HepG2 (cell line): ENCODE data around the gene LILRB3. TPM values are rescaled to one million over a fixed set of nuclear protein-coding genes. Genes with fewer than 3 reads are reported as not detected.

Source experiments
- CHD2 ChIP-seq: IDR thresholded peaks from 2 replicates; pipeline ENCODE4 v1.6.1; 2011; ENCODE audit warnings: low read depth, low read length, improper control_type of control experiment
- FOXA1 ChIP-seq, 2 experiments: fragments of 450-650 bp in 1 of 2; sonication (generic) in 1 of 2; formaldehyde crosslinking in 1 of 2; IDR thresholded peaks; 2 replicates each; pipeline versions ENCODE4 v1.4.0 to v1.6.1; 2016 to 2020; ENCODE audit warnings: missing genetic modification reagents in 1 of 2
- MEF2D ChIP-seq: sonication (generic); formaldehyde crosslinking; IDR thresholded peaks from 2 replicates; pipeline ENCODE4 v1.5.1; 2020; ENCODE audit warnings: mild to moderate bottlenecking, missing genetic modification reagents
- PRMT3 ChIP-seq: sonication (generic); formaldehyde crosslinking; IDR thresholded peaks from 2 replicates; pipeline ENCODE4 v1.8.1; 2022; ENCODE audit warnings: low read depth, mild to moderate bottlenecking, moderate library complexity, missing genetic modification reagents, borderline replicate concordance
- SP4 ChIP-seq: sonication (generic); formaldehyde crosslinking; IDR thresholded peaks from 2 replicates; pipeline ENCODE4 v1.8.1; 2023; ENCODE audit warnings: mild to moderate bottlenecking, missing genetic modification reagents
- TP53 ChIP-seq: sonication (generic); formaldehyde crosslinking; conservative IDR thresholded peaks from 2 replicates; pipeline ENCODE4 v1.4.0; 2020; ENCODE audit warnings: missing genetic modification reagents
- ZNF317 ChIP-seq: sonication (generic); formaldehyde crosslinking; IDR thresholded peaks from 2 replicates; pipeline ENCODE4 v1.5.0; 2020; ENCODE audit warnings: mild to moderate bottlenecking, missing genetic modification reagents
- ZNF326 ChIP-seq: sonication (generic); formaldehyde crosslinking; IDR thresholded peaks from 2 replicates; pipeline ENCODE4 v1.4.0; 2020; ENCODE audit warnings: missing genetic modification reagents, borderline replicate concordance
- ZNF337 ChIP-seq: sonication (generic); formaldehyde crosslinking; IDR thresholded peaks from 2 replicates; pipeline ENCODE4 v1.5.1; 2020; ENCODE audit warnings: missing genetic modification reagents, low read depth, mild to moderate bottlenecking, borderline replicate concordance
- ZNF501 ChIP-seq: sonication (generic); formaldehyde crosslinking; IDR thresholded peaks from 2 replicates; pipeline ENCODE4 v1.5.1; 2020; ENCODE audit warnings: mild to moderate bottlenecking, moderate library complexity, missing genetic modification reagents
- ZNF639 ChIP-seq: conservative IDR thresholded peaks from 2 replicates; pipeline ENCODE4 v1.6.1; 2018; ENCODE audit warnings: missing genetic modification reagents
- polyA plus RNA-seq, 8 experiments: library from polyadenylated mRNA; depleted of rRNA in 3 of 8; stranded (reverse) in 7 of 8; unstranded in 1 of 8; fragments of >200 nt; fragmentation: Illumina TruSeq in 4 of 8; extraction: Trizol in 4 of 8; gene quantifications; 2 replicates each; pipeline versions ENCODE4 v1.2.1 to v1.2.3, GENCODE V29; 2011 to 2016; ENCODE audit warnings: low read depth in 4 of 8, missing spikeins in 1 of 8, mixed read lengths in 1 of 8; ENCODE audit not compliant: insufficient read depth in 1 of 8
- total RNA-seq, 5 experiments: library from RNA; depleted of rRNA; stranded (reverse); fragments of >200 nt; fragmentation: Illumina TruSeq; extraction: Trizol; gene quantifications; 2 replicates each; pipeline ENCODE4 v1.2.3, GENCODE V29; 2016; ENCODE audit warnings: low read depth in 1 of 5
- TF ChIP-seq, protein P1 (sequence below): sonication (generic); formaldehyde crosslinking; conservative IDR thresholded peaks from 2 replicates; pipeline ENCODE4 v1.4.0; 2020; ENCODE audit warnings: mild to moderate bottlenecking, missing genetic modification reagents, moderate library complexity
- TF ChIP-seq, protein P2 (sequence below): sonication (generic); formaldehyde crosslinking; IDR thresholded peaks from 2 replicates; pipeline ENCODE4 v1.5.1; 2020; ENCODE audit warnings: mild to moderate bottlenecking, missing genetic modification reagents, moderate library complexity
- TF ChIP-seq, protein P3 (sequence below): sonication (generic); formaldehyde crosslinking; IDR thresholded peaks from 2 replicates; pipeline ENCODE4 v1.9.0; 2021; ENCODE audit warnings: missing genetic modification reagents, mild to moderate bottlenecking, borderline replicate concordance
- TF ChIP-seq, protein P4 (sequence below): sonication (generic); formaldehyde crosslinking; IDR thresholded peaks from 2 replicates; pipeline ENCODE4 v1.8.0; 2022; ENCODE audit warnings: low read depth, missing genetic modification reagents

Gene LILRB3
- total and polyA plus RNA-seq, 2 of the 13 experiments (the other 11 are each of a cell fraction or from before 2014, with no cell fraction given) = 0.22 TPM; not detected in 1

DNA sequence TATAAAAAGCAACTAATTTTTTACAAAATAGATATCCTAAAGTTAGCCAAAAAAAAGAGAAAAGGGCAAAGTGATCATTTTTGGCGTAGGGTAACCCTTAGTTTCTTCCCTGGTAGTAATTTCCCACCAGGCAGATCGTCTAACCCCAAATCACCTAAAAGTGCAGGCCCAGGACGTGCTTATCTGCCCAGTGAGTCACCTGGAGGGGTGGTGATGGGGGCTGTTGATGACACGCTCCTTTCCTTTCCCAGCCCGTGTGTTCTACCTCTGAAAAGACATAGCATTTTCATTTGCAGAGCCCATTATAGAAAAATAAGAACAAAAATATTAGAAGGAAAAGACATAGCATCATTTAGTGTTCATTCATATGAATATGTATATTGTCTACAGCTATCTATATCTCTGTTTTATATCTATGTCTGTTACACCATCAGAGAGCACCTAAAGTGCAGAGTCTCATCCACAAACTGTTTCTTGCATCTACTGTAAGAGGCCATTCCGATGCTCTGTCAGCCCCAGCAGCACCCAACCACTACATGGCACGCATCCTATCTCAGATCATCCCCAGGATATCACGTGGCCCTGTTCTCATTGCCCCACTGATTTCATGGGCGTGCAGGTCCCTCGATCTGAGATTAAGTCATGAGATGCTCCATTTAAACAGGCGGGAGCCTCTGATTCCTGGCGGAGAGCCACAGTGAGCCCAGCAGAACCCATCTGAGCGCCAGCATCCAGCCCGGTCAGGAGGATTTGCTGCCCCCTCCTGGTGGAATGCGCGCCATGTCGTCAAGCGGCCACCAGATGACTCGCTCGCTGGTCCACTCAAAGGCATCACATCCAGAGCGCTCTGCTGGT is 8.5 kb upstream of the LILRB3 start (continued):
- TF ChIP-seq, protein P1, sequence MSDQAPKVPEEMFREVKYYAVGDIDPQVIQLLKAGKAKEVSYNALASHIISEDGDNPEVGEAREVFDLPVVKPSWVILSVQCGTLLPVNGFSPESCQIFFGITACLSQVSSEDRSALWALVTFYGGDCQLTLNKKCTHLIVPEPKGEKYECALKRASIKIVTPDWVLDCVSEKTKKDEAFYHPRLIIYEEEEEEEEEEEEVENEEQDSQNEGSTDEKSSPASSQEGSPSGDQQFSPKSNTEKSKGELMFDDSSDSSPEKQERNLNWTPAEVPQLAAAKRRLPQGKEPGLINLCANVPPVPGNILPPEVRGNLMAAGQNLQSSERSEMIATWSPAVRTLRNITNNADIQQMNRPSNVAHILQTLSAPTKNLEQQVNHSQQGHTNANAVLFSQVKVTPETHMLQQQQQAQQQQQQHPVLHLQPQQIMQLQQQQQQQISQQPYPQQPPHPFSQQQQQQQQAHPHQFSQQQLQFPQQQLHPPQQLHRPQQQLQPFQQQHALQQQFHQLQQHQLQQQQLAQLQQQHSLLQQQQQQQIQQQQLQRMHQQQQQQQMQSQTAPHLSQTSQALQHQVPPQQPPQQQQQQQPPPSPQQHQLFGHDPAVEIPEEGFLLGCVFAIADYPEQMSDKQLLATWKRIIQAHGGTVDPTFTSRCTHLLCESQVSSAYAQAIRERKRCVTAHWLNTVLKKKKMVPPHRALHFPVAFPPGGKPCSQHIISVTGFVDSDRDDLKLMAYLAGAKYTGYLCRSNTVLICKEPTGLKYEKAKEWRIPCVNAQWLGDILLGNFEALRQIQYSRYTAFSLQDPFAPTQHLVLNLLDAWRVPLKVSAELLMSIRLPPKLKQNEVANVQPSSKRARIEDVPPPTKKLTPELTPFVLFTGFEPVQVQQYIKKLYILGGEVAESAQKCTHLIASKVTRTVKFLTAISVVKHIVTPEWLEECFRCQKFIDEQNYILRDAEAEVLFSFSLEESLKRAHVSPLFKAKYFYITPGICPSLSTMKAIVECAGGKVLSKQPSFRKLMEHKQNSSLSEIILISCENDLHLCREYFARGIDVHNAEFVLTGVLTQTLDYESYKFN (CRISPR knock-in tag) = no peak
- TF ChIP-seq PRMT3 (CRISPR knock-in tag) = no peak
- TF ChIP-seq, protein P2, sequence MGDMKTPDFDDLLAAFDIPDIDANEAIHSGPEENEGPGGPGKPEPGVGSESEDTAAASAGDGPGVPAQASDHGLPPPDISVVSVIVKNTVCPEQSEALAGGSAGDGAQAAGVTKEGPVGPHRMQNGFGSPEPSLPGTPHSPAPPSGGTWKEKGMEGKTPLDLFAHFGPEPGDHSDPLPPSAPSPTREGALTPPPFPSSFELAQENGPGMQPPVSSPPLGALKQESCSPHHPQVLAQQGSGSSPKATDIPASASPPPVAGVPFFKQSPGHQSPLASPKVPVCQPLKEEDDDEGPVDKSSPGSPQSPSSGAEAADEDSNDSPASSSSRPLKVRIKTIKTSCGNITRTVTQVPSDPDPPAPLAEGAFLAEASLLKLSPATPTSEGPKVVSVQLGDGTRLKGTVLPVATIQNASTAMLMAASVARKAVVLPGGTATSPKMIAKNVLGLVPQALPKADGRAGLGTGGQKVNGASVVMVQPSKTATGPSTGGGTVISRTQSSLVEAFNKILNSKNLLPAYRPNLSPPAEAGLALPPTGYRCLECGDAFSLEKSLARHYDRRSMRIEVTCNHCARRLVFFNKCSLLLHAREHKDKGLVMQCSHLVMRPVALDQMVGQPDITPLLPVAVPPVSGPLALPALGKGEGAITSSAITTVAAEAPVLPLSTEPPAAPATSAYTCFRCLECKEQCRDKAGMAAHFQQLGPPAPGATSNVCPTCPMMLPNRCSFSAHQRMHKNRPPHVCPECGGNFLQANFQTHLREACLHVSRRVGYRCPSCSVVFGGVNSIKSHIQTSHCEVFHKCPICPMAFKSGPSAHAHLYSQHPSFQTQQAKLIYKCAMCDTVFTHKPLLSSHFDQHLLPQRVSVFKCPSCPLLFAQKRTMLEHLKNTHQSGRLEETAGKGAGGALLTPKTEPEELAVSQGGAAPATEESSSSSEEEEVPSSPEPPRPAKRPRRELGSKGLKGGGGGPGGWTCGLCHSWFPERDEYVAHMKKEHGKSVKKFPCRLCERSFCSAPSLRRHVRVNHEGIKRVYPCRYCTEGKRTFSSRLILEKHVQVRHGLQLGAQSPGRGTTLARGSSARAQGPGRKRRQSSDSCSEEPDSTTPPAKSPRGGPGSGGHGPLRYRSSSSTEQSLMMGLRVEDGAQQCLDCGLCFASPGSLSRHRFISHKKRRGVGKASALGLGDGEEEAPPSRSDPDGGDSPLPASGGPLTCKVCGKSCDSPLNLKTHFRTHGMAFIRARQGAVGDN (CRISPR knock-in tag) = peak; percentile 73
- TF ChIP-seq ZNF337 (CRISPR knock-in tag) = no peak
- TF ChIP-seq CHD2 = no peak
- TF ChIP-seq ZNF326 (CRISPR knock-in tag) = no peak
- peak; percentile 46; the same call in 1 of the 2 replicates for TF ChIP-seq MEF2D (CRISPR knock-in tag)
- no peak for TF ChIP-seq TP53 (CRISPR knock-in tag)
- TF ChIP-seq ZNF639 (CRISPR knock-in tag) = no peak
- peak; percentile 56; the same call in 1 of the 2 replicates for TF ChIP-seq ZNF501 (CRISPR knock-in tag)
- TF ChIP-seq, protein P3, sequence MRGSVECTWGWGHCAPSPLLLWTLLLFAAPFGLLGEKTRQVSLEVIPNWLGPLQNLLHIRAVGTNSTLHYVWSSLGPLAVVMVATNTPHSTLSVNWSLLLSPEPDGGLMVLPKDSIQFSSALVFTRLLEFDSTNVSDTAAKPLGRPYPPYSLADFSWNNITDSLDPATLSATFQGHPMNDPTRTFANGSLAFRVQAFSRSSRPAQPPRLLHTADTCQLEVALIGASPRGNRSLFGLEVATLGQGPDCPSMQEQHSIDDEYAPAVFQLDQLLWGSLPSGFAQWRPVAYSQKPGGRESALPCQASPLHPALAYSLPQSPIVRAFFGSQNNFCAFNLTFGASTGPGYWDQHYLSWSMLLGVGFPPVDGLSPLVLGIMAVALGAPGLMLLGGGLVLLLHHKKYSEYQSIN (CRISPR knock-in tag) = no peak
- TF ChIP-seq ZNF317 (CRISPR knock-in tag) = no peak
- TF ChIP-seq FOXA1 (IDR thresholded peaks at IDR 0.05) = no peak
- no peak for TF ChIP-seq FOXA1 (CRISPR knock-in tag; IDR thresholded peaks at IDR 0.05)
- TF ChIP-seq, protein P4, sequence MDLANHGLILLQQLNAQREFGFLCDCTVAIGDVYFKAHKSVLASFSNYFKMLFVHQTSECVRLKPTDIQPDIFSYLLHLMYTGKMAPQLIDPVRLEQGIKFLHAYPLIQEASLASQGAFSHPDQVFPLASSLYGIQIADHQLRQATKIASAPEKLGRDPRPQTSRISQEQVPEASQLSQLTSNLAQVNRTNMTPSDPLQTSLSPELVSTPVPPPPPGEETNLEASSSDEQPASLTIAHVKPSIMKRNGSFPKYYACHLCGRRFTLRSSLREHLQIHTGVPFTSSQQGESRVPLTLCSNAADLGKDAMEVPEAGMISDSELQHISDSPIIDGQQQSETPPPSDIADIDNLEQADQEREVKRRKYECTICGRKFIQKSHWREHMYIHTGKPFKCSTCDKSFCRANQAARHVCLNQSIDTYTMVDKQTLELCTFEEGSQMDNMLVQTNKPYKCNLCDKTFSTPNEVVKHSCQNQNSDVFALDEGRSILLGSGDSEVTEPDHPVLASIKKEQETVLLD = no peak
- TF ChIP-seq SP4 (CRISPR knock-in tag) = no peak
